Fibroblast of skin of scalp (primary cell): ENCODE results near the gene KCNK4.

ENCODE experiments used
- DNase-seq: peaks from one replicate; pipeline ENCODE4 v3.0.0-alpha.2; 2013

Gene KCNK4

DNA sequence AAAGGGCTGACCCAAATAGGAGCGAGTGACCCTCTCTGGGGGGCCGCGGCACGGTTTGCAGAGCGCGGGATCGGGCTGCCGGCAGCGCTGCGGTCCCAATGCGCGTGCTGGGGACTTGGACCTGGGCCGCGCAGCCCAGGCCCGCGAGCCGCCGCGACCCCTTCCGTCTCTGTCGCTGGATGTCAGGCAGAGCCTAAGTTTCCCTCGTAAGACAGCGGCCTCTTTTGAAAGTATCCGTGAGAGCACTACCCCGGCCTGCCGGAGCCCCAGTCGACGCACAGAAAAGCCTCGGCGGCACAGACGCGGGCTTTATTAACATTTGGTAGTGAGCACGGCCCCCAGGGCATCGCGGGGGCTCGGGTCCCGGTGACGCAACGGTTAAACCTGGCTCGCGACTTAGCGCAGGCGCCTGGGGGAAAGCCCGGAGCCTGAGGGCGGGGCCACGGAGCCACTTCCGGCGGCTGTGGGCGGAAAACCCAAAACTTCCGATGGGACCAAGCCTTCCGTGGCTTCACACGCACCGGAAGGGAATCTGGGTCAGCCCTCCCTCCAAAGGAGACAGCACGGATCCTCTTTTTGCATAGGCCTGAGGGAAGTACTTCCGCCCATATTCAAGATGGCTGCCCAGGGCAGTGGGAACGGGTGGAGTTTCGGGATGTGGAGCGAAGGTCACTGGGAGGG, 21.4 kb upstream of the KCNK4 start:
- peak; percentile 100 for DNase-seq

DNA sequence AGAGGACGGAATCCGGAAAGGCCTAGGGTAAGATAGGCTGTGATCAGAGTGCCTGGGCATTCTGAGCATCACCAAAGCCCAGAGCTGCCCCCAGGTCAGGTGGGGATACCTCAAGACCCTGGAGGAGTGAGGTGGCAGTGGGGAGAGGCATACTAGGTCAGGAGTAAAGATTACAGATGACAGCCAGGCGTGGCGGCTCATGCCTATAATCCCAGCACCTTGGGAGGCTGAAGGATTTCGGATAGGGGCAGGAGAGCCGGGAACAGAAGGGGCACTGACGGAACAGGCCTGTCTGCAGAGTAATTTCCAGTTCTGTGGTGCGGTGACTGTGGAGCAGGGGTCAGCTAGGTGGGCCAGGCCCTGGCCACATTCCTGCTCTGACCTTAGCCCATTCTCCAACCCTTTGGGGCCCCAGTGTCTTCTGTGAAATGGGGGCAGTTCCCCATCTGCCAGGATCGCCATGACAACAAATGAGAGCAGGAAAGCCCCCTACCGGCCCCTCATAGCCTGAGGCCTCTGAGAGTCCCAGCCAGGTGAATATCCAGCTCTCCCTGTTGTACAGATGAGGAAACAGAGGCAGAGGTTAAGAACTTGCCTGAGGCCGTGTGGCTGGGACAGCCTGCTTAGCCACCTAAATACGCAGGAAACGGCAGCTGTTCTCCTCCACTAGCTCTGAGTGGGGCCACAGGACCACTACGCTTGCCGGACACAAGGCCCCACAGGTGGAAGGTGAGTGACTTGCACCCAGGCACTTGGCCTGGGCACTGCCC, 15.9 kb upstream of the KCNK4 start:
- no peak for DNase-seq

DNA sequence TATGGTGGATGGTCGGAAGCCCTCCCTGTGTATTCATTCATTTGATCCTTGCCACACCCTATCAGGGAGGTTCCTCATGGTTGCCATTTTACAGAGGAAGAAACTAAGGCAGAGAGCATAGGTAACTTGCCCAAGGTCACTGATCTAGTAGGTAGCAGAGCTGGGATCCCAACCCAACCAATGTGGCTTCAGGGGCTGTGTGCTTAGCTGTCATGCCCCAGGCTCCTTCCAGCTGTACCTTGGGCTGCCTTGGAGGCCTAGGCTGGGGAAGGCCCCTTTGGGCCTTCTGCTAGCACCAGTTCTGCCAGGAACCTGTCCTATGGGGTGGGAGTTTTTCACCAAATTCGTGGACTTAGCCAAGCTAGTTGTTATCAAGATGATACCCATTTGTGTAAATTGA, 15.3 kb upstream of the KCNK4 start:
- DNase-seq, result no peak

DNA sequence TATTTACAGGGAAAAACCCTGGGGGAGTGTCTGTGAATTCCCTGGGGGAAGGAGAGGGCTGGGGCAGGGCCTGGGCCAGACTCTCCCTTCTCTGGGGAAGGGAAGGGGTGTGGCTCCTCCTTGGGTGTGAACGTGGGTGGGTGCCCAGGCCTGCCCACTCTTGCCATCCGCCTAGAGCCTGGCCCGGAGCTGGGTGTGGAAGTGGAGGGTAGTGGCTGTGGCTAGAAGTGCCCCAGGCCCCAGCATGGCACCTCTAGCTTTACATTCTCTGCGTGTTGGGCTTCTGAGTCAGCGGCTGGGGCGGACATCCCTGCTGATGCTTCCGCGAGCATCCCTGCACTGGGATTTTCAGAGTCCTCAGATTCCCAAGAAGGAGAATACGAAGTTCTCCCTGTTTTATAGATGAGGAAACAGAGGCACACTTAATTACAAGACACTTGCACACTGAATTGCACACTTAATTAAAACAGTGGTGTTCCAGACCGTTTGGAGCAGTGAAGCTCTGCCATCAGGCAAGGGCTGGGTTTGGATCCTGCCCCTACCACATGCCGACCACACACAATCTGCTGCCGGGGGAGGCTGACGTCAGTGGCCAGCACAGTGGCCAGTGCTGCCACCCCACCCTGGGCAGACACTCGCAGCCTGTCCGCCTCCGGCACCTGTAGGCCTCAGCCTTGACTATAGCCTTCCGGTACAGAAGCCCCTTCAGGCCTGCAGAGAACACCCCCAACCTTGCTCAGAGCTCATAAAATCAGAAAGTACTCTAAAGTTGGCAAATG, 14.3 kb upstream of the KCNK4 start:
- peak; percentile 68 for DNase-seq

DNA sequence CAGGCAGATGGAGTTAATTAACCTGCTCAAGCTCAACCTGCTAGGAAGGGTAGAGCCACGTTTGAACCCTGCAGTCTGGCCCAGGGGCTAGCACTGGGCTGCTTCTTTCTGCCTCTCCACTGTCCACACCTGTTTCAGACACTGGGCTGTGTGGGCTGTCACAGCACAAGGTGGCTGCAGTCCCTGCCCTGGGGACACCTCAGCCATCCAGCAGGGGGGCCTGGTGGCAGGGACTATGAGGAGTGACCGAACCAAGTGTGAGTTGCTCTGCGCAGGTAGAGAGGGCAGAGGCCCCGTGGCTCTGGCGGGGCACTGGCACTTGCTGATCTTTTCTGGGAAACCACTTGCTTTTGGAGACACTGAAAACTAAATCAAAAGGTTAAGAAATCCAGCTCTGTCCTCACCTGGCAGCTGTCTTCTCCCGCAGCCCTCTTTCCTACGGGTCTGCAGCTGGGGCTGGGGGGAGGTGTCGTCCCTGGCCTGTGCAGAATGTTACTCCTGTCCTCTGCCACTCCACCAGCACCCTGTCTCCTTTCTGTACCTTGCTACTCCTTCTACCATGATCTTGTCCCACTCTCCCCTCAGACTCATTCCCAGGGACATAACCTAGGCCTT, 12.4 kb upstream of the KCNK4 start:
- no peak for DNase-seq

DNA sequence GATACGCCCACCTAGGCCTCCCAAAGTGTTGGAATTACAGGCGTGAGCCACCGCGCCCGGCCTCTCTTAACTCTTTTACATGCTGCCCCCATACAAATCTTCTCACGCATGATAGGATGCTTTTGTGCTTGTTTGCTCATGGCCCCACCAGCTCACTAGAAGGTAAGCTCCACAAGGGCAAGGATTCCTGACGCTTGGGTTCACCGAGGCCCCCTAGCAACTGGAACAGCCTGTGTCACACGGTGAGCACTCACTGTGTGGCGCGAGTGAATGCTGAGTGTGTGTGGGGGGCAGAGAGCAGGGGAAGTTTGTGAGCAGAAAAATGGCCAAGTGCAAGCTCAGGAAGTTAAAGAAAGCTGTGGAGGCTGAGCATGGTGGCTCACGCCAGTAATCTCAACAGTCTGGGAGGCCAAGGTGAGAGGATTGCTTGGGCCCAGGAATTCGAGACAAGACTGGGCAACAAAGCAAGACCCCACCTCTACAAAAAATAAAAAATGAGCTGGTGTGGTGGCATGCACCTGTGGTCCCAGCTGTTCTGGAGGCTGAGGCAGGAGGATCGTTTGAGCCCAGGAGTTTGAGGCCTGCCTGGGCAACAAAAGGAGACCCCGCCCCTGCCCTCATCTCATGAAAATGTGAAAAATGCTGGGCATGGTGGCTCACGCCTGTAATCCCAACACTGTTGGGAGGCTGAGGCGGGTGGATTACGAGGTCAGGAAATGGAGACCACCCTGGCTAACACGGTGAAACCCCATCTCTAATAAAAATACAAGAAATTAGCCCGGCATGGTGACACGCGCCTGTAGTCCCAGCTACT, 8.9 kb upstream of the KCNK4 start:
- no peak for DNase-seq

DNA sequence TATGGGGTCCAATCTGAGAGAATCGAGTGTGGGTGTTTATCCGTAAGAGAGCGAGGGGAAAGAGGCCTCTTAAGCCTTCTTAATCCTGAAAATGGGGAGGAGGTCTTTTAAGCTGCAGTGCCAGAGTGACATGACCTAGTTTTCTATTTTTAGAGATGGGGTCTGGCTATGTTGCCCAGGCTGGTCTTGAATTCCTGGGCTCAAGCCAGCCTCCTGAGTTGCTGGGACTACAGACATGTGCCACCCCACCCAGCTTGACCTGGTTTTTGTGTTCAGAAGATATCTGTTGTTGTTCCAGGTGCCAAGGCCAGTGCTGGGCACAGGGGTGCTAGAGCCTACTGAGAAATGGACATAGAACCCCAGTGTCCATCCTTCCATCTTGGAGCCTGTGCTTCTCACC, 8.0 kb upstream of the KCNK4 start:
- no peak for DNase-seq

DNA sequence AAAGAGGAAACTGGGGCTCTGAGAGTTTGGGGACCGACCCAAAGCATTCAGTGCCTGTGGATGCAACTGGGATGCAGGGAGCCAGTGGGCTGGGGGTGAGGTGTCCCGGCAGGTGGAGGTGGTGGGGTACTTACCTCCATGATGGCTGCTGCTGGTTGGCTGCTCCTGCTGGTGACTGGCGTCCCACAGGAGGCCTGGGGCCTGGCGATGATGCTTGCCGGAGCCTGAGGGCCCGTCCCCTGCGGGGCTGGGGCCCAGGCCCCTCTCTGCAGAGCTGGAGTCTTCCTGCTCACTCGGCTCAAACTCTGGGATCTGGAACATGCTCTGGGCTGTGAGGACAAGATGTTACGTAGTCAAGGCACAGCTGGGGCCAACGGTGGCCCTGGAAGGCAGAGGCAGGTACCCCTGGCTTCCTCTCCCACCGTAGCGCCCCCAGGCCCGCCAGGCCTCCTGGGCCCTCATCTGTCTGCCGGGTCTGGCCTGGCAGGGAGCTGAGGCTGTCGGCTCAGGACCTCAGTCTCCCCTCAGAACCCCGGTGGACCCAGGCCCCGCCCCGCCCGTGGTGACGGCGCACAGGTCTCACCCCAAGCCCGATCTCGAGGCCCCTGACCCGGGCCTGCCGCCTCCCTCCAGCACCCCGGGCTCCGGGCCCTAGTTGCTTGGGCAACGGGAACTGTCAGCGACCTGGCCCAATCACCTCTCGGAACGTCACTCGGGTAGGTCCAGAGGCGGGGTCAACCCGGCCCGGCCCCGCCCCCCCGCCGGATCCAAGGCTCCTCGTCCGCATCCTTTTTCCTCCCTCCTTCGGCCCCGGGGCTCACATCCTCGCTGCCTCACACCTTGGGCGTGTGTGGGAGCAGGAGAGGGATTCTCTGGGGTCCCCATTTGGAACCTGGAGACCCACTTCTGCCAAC, 6.8 kb upstream of the KCNK4 start, which contains the start of gene BAD:
BAD (minus strand) TSS at position 618 of the 914 bp plus-strand sequence; CDS start at position 321, 297 bp downstream.
- peak; percentile 92 for DNase-seq

DNA sequence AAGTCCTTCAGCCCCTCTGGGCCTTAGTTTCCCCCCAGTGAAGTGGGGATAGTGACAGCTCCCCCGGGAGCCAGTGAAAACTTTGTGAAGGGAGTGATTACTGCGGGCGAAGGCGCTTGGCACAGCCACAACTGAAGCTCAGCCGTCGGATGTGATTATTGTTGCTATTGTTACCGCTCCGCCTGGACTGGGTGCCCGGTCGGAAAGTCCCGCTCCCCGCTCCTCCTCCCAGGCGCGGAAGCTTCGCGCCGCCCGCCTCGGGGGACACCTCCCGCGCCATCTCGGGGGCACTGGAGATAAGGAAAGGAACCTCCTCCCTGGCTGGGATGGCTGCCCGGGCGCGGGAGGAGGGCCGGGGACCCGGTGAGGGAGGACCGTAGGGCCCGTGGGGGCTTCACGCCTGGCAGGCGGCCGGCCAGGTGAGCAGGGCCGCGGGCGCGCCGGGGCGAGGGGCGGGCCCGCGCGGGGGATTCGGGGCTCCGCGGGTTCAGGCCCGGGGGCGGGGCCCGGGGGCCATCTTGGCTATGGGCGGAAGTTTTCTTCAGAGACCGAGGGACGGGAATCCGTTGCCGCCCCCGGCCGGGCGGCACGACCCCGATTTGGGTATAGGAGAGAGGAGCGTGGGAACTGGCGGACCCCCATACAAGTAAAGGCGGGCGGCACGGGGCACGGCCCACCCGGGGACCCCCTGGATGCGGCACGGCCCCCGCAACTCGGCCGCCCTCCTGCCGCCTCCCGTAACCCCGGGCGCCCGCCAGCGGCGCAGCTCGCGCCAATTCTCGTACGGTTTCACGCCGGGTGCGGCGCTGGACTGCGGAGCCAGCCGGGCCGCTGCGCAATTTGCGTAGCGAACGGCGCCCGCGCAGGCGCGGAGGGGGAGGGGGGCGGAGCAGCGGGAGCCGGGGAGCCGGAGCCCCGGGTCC, 5.9 kb upstream of the KCNK4 start, which contains the start of gene GPR137:
GPR137 (plus strand) TSS at position 887 of the 923 bp plus-strand sequence. CDS start 677 bp downstream, outside the sequence.
- peak; percentile 70 for DNase-seq

DNA sequence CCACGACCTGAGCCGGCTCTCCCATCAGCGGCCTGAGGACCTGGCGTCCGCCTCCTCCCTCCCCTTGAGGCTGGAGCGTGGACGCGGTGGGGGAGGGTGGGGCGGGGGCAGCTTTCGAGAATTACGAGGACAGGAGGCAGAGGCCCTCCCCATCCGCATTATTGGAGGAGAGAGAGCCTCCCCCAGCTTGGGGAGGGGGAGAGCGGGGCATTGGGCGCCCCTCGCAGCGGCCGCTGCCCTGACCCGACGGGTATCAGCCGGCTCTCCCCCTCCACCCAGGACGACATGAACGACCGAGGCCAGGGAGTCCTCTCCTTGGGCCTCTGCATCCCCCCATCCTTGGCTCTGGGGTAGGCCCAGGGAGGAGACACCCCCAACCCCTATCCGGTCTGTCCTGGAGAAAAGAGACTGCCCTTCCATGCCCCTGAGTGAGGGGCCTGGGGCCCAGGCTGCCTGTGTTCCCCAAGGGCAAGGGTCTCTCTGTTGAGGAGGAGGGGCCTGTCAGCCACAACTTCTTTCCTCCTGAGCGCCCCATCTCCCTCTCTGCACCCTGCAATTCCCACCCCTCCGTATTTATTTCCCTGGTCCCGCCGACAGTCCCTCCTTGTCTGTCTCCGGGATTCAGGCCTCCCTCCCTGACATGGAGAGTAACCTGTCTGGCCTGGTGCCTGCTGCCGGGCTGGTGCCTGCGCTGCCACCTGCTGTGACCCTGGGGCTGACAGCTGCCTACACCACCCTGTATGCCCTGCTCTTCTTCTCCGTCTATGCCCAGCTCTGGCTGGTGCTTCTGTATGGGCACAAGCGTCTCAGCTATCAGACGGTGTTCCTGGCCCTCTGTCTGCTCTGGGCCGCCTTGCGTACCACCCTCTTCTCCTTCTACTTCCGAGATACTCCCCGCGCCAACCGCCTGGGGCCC, 5.0 kb upstream of the KCNK4 start:
- no peak for DNase-seq

DNA sequence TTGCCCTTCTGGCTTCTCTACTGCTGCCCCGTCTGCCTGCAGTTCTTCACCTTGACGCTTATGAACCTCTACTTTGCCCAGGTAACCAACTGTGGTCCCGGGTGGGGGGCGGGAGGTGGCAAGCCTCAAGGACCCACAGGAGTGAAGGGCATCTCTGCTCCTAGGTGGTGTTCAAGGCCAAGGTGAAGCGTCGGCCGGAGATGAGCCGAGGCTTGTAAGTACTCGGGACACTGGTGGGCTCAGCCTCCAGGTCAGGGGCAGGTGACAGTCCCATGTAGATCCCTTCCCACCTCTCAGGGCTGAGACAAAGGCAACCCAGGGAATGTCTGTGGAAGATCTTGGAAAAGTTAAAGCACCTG, 4.3 kb upstream of the KCNK4 start:
- DNase-seq, result no peak

DNA sequence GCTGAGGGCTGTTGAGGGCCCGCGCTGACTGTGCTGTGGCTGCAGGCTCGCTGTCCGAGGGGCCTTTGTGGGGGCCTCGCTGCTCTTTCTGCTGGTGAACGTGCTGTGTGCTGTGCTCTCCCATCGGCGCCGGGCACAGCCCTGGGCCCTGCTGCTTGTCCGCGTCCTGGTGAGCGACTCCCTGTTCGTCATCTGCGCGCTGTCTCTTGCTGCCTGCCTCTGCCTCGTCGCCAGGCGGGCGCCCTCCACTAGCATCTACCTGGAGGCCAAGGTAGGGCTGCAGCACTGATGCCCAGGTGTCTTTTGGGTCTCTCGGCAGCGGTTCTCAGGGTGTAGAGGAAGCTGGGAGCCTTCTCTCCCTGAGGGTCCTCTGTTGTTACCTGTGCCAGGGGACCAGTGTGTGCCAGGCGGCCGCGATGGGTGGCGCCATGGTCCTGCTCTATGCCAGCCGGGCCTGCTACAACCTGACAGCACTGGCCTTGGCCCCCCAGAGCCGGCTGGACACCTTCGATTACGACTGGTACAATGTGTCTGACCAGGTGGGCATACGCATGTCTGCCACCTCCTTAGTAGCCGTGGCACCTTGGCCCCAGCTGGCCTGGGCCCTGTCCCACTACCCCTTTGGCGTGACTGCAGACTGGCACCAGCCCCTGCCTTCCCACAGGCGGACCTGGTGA, 3.3 kb upstream of the KCNK4 start:
- DNase-seq, result no peak

DNA sequence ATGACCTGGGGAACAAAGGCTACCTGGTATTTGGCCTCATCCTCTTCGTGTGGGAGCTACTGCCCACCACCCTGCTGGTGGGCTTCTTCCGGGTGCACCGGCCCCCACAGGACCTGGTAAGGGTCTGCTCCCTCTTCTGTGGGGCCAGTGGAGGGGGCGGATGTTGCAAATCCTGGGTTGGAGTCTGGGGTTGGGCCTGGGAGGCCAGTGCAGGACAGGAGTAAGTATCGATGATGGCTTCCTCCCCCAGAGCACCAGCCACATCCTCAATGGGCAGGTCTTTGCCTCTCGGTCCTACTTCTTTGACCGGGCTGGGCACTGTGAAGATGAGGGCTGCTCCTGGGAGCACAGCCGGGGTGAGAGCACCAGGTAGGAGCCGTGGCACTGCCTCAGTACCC, 2.8 kb upstream of the KCNK4 start:
- DNase-seq, result no peak

DNA sequence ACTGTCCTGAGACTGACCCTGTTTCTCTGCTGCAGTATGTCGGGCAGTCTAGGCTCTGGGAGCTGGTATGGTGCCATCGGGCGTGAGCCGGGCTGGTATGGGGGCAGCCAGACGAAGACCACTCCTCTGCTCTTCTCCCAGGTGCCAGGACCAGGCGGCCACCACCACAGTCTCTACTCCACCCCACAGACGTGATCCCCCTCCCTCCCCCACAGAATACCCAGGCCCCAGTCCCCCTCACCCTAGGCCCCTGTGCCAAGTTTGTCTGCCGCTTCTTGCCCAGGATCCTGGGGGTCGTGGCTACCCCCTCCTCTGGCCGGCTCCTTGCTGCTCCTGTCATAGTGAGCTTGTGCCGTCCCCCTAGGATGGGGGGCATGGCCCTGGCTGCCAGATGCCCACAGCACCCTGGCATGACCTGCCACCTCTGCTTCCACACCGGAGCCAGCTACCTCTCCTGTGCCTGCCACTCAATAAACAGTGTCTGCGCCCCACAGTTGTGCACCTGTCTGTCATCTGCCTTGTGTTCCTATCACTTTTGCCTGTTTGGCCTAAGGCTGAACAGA, 2.0 kb upstream of the KCNK4 start:
- DNase-seq, result no peak

DNA sequence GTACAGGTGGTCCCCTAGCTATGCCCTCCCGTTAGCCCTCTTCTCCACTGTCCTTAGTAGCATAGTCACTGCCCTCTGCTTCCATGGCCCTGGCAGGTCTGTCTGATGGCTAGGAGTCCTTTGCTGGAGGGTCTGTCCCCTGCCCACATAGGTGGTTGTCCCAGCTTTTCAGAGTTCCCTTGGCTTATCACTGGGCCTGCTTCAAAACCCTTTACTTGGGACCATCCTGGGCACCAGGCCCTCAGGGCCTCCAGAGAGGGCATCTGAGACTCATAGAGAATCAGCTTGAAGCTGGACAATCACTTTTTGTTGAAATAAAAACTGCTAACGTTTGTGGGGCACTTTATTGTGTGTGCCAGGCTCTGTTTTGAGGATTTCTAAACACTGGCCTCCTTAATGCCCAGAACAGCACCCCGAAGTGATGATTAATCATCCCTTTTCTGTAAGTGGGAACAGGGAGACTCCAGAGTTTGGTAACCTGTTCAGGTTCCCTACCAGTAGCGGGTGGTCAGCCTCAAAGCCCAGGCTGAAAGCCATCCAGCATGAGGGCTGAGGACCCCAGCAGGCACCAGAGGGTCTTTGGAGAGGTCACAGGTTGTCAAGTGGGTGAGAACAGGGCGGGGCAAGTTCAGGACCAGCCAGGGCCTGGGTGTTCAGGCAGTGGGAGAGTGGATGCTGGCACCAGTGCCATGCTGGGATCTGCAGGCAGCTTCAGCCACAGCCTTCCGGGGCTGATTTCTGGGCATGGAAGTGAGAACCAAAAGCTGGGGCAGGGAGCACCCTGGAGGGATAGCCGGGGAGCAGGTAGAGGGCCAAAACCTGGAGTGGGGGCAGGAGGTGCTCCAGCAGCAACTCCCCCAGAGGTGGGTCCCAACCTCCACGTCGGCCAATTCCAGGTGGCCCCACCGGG, 495 bp upstream of the KCNK4 start:
- no peak for DNase-seq

DNA sequence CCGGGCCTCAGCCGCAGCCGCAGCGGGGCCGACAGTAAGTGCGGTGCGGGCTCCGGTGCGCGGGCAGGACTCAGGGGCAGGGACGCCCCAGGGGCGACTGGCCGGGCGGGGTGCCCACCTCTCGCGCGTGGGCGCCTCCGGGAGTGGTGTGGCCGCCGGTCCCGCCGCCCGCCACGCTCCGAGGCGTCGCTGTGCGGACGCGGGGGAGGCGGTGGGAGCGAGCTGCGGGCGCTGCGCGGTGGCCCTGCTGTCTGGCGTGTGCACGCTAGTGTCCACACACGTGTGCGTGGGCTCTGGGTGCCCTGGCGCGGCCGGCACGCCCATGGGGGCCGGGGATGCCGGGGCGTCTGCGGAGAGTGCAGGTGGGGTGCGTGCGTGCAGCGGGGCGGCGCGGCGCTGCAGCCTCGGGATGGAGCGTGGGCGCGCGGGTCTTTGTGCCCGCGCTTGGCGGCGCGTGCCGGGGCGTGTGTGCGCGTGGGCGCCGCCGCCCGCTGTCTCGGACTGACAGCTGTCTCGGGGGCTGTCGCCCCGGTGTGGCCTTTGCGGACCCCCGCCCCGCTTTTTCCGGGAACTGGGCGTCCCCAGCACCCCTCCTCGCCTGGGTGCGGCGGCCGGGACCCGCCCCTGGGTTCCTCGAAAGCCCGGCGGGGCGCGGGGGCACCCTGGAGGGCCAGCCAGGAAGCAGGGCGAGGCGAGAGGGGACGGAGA, 804 bp downstream of the KCNK4 start:
- DNase-seq, result no peak
